BLaER1 treated with 17β-estradiol and CSF1 and Interleukin-3, amounts not matched to agents 10 nM and 100 nM (cell line): ENCODE measurements around the gene PM20D1.
"Not testable (repeated sequence)": the region's sequence is repeated elsewhere in the genome, so short reads cannot be mapped to it uniquely, and the experiment has no call there.

Experiments used
- H3K27ac ChIP-seq, 11 experiments: shearing (Covaris generic); formaldehyde crosslinking; 2 replicates each; pipeline ENCODE4 v1.8.1; 2022
- H3K27me3 ChIP-seq, 11 experiments: shearing (Covaris generic); formaldehyde crosslinking; 2 replicates each; pipeline ENCODE4 v1.8.1; 2022
- H3K36me3 ChIP-seq, 11 experiments: shearing (Covaris generic); formaldehyde crosslinking; 2 replicates each; pipeline ENCODE4 v1.8.1; 2022
- H3K4me1 ChIP-seq, 10 experiments: shearing (Covaris generic); formaldehyde crosslinking; 2 replicates each; pipeline ENCODE4 v1.8.1; 2022
- H3K4me2 ChIP-seq, 11 experiments: shearing (Covaris generic); formaldehyde crosslinking; 2 replicates each; pipeline ENCODE4 v1.8.1; 2022
- H3K4me3 ChIP-seq, 10 experiments: shearing (Covaris generic); formaldehyde crosslinking; 2 replicates each; pipeline ENCODE4 v1.8.1; 2022
- H3K9ac ChIP-seq, 11 experiments: shearing (Covaris generic); formaldehyde crosslinking; 2 replicates each; pipeline ENCODE4 v1.8.1; 2022
- H3K9me3 ChIP-seq, 11 experiments: shearing (Covaris generic); formaldehyde crosslinking; replicated peaks in 1 of 11; 2 replicates each; pipeline ENCODE4 v1.8.1; 2022
- H4K20me1 ChIP-seq, 11 experiments: shearing (Covaris generic); formaldehyde crosslinking; 2 replicates each; pipeline ENCODE4 v1.8.1; 2022
- Cebpa-rat ChIP-seq, 11 experiments: shearing (Covaris generic); IDR thresholded peaks; 2 replicates each; pipeline ENCODE4 v1.8.1; 2022

The PM20D1 gene

DNA sequence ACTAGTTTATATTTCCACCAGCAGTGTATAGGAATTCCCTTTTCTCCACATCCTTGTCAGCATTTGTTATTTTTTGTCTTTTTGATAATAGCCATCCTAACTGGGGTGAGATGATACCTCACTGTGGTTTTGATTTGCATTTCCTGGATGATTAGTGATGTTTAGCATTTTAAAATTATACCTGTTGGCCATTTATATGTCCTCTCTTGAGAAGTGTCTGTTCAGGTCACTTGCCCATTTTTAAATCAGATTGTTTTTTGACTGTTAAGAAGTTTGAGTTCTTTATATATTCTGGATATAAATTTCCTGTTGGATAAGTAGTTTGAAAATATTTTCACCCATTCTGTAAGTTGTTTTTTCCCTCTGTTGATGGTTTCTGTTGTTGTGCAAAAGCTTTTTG lies 31.0 kb upstream of the PM20D1 start:
- Histone ChIP-seq H3K4me3 (no peak overlapping the region), H3K27ac (no peak overlapping the region), H3K9ac (no peak overlapping the region), H3K27me3 (no peaks in the 10 kb centered on the region), H3K36me3 (peaks cover 0 to 7% (median 0%) of the 10 kb centered on the region in 11 experiments; a peak in 3 of 22 replicates), H3K4me1 (peaks cover 0 to 8% (median 0%) of the 10 kb centered on the region in 10 experiments; a peak in 3 of 20 replicates), H3K4me2 (no peak overlapping the region), H4K20me1 (no peaks in the 10 kb centered on the region), H3K9me3 (peaks cover 23 to 48% (median 37%) of the 10 kb centered on the region in 11 experiments)
- no peak for TF ChIP-seq Cebpa-rat (IDR thresholded peaks at IDR 0.05)

DNA sequence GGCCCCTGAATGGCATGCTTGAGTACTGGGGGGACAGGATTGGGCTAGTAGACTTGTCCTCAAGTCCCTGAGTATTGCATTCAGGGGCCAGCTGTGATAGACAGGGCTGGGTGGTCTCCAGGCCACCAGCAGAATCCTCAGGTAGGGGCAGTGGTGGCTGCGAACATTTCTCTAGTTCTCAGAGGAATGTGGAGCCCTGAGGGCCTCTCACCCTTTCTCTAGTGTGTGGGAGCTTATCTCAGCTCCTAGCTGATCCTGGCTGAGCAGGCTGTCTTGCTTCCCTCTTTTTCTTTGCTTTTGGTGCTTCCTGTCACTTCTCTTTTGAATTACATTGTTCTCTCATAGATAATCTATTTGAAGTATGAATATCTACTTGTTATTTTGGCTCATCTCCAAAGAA lies 30.0 kb upstream of the PM20D1 start:
- Histone ChIP-seq H3K9ac (no peak overlapping the region), H3K4me2 (no peak overlapping the region), H3K9me3 (peaks cover 20 to 46% (median 35%) of the 10 kb centered on the region in 11 experiments; a peak in 21 of 22 replicates), H3K27me3 (no peaks in the 10 kb centered on the region), H3K4me3 (no peak overlapping the region), H3K27ac (no peak overlapping the region), H4K20me1 (no peaks in the 10 kb centered on the region), H3K36me3 (peaks cover 0 to 7% (median 0%) of the 10 kb centered on the region in 11 experiments; a peak in 2 of 22 replicates), H3K4me1 (peaks cover 0 to 8% (median 0%) of the 10 kb centered on the region in 10 experiments; a peak in 3 of 20 replicates)
- TF ChIP-seq Cebpa-rat (IDR thresholded peaks at IDR 0.05) = no peak

DNA sequence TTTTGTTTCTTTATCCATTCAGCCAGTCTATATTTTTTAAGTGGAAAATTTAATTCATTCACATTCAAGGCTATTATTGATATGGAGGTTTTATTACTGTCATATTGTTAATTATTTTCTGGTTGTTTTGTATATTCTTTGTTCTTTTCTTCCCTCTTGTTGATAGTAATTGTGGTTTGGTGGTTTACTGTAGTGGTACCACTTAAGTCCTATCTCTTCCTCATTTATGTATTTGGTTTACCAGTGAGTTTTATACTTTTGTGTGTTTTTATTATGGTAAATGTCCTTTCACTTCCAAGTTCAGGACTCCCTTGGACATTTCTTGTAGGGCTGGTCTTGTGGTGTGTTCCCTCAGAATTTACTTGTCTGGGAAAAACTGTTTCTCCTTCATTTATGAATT lies 28.1 kb upstream of the PM20D1 start:
- no peak for TF ChIP-seq Cebpa-rat (IDR thresholded peaks at IDR 0.05)
- Histone ChIP-seq H3K9ac (no peak overlapping the region), H3K27me3 (no peaks in the 10 kb centered on the region), H3K4me3 (no peak overlapping the region), H4K20me1 (no peaks in the 10 kb centered on the region), H3K9me3 (peaks cover 26 to 54% (median 45%) of the 10 kb centered on the region in 11 experiments), H3K36me3 (peaks cover 0 to 7% (median 0%) of the 10 kb centered on the region in 11 experiments; a peak in 3 of 22 replicates), H3K4me2 (no peak overlapping the region), H3K4me1 (peaks cover 0 to 8% (median 0%) of the 10 kb centered on the region in 10 experiments; a peak in 3 of 20 replicates), H3K27ac (no peak overlapping the region)

DNA sequence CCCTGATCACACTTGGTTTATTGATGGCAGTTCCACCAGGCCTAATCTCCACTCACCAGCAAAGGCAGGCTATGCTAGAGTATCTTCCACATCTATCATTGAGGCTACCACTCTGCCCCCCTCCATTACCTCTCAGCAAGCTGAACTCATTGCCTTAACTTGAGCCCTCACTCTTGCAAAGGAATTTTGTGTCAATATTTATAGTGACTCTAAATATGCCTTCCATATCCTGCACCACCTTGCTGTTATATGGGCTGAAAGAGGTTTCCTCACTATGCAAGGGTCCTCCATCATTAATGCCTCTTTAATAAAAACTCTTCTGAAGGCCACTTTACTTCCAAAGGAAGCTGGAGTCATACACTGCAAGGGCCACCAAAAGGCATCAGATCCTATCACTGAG lies 23.2 kb upstream of the PM20D1 start:
- not testable (repeated sequence) for H3K27ac ChIP-seq, H3K36me3 ChIP-seq, H4K20me1 ChIP-seq, H3K4me2 ChIP-seq, H3K27me3 ChIP-seq, H3K4me3 ChIP-seq, H3K4me1 ChIP-seq, H3K9ac ChIP-seq
- peaks cover 16 to 38% (median 24%) of the 10 kb centered on the region in 11 experiments for H3K9me3 ChIP-seq

DNA sequence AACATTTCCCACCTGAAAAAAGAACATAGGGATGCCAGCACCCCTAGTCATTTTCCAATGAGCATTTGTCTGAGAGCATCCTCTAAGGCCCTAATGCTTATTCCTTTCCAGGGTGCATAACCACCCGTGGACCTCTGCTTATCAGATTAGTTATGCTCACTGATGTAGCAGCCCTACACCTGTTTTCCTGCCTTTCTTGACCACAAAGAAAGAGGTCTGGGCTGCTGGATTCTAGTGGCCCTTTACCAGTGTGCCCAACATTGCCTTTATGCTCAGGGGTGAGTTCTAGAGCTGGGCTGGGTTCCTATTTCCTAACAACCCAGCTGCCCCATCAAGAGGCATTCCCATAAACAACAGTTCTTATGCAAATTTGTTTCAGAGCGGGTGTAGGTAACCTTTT lies 20.3 kb upstream of the PM20D1 start:
- no peaks in the 10 kb centered on the region for H4K20me1 ChIP-seq
- no peaks in the 10 kb centered on the region for H3K4me1 ChIP-seq
- H3K9ac ChIP-seq = no peak overlapping the region
- peaks cover 0 to 9% (median 0%) of the 10 kb centered on the region in 11 experiments; a peak in 2 of 22 replicates for H3K36me3 ChIP-seq
- H3K4me3 ChIP-seq = no peak overlapping the region
- H3K27ac ChIP-seq = no peak overlapping the region
- peaks cover 15 to 38% (median 19%) of the 10 kb centered on the region in 11 experiments for H3K9me3 ChIP-seq
- TF ChIP-seq Cebpa-rat (IDR thresholded peaks at IDR 0.05) = no peak
- H3K27me3 ChIP-seq = no peaks in the 10 kb centered on the region
- no peak overlapping the region for H3K4me2 ChIP-seq

DNA sequence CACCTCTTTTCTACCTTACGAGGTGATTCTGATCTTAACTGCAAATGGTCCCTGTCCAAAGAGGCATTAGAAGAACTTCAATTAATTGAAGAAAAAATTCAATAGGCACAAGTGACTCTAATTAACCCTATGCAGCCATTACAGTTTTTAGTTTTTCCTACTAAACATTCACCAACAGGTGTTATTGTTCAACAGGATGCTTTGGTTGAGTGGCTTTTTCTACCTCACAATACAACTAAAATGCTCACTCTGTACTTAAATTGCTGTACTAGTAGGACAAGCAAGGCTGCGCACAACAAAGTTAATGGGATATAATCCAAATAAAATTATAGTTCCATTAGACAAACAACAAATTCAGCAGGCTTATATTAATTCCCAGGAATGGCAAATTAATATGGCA lies 11.6 kb upstream of the PM20D1 start:
- Histone ChIP-seq H3K4me1 (peaks cover 0 to 25% (median 13%) of the 10 kb centered on the region in 10 experiments; a peak in 13 of 20 replicates), H3K4me2 (no peak overlapping the region), H3K27ac (no peak overlapping the region), H4K20me1 (no peaks in the 10 kb centered on the region), H3K4me3 (no peak overlapping the region), H3K9me3 (peaks cover 43 to 57% (median 51%) of the 10 kb centered on the region in 11 experiments), H3K9ac (no peak overlapping the region), H3K27me3 (no peaks in the 10 kb centered on the region), H3K36me3 (peaks cover 0 to 27% (median 23%) of the 10 kb centered on the region in 11 experiments; a peak in 17 of 22 replicates)
- no peak for TF ChIP-seq Cebpa-rat (IDR thresholded peaks at IDR 0.05)

DNA sequence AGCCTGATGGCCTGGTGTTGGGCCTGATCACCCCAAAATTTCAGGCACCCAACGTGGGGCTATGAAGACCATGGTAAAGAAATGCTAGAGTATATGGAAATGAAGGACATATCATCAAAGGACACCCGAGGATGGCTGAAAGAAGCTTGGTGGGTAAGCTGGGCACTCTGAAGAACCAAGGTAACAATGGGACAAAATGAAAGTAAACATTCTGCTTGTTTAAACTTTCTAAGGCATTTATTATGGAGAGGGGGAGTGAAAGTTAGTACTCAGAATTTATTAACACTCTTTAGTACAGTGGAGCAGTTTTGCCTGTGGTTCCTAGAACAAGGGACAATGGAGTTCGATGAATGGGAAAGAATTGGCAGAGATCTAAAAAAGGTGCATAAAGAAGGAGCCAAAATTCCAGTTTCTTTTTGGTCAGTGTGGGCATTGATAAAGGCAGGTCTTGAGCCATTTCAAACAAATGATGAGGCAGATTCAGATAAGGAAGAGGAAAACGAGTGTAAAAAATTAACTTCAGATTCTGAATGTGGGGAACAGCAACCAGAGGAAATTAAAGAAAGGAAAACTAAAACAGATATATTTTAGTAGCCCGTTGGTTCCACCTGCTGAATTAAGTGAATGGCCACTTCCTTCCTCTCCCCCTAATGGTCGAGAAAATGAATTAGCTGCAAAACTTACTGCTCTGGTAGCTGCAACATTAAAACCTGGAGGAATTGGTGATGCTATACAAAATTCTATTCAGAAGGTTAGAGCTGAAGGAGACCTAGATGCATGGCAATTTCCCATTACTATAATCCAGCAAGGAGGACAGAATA lies 8.4 kb upstream of the PM20D1 start:
- H3K36me3 ChIP-seq = peaks cover 0 to 27% (median 23%) of the 10 kb centered on the region in 11 experiments; a peak in 17 of 22 replicates

DNA sequence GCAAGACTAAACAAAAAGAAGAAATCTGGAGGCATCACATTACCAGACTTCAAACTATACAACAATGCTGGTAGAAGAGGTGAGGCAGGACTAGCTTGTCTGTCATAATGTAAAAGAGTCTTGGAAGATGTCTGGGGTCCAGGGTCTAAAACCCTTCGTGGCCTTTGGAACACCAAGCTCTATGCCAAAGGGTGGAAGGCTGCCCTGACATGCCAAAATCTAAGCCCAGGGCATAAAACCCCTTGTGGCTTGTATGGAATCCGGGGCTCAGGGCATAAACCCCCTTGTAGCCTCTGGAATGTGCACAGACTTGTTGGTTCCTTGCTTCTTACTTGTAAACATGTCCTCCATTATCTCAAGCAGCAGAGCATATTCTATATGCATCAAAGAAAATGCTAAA lies 7.6 kb upstream of the PM20D1 start:
- not testable (repeated sequence) for H3K27ac ChIP-seq, H3K27me3 ChIP-seq, H3K4me3 ChIP-seq, H3K9ac ChIP-seq, H4K20me1 ChIP-seq
- Histone ChIP-seq H3K36me3 (peaks cover 0 to 28% (median 21%) of the 10 kb centered on the region in 11 experiments; a peak in 17 of 22 replicates), H3K9me3 (peaks cover 57 to 77% (median 64%) of the 10 kb centered on the region in 11 experiments), H3K4me2 (peak overlapping the region in 7 of 11 experiments; percentile 29 to 68 (median 53); a peak in 11 of 22 replicates), H3K4me1 (peaks cover 0 to 25% (median 13%) of the 10 kb centered on the region in 10 experiments; a peak in 13 of 20 replicates)

More for the DNA sequence above, 8.4 kb upstream of the PM20D1 start:
- no peak for TF ChIP-seq Cebpa-rat (IDR thresholded peaks at IDR 0.05)
- H3K4me2 ChIP-seq = peak overlapping the region in 10 of 11 experiments; percentile 1 to 68 (median 46); a peak in 15 of 22 replicates
- no peak overlapping the region for H3K4me3 ChIP-seq
- H3K27ac ChIP-seq = no peak overlapping the region
- peaks cover 53 to 73% (median 64%) of the 10 kb centered on the region in 11 experiments for H3K9me3 ChIP-seq
- peaks cover 0 to 25% (median 13%) of the 10 kb centered on the region in 10 experiments; a peak in 13 of 20 replicates for H3K4me1 ChIP-seq
- H3K9ac ChIP-seq = no peak overlapping the region
- H3K27me3 ChIP-seq = no peaks in the 10 kb centered on the region
- no peaks in the 10 kb centered on the region for H4K20me1 ChIP-seq

DNA sequence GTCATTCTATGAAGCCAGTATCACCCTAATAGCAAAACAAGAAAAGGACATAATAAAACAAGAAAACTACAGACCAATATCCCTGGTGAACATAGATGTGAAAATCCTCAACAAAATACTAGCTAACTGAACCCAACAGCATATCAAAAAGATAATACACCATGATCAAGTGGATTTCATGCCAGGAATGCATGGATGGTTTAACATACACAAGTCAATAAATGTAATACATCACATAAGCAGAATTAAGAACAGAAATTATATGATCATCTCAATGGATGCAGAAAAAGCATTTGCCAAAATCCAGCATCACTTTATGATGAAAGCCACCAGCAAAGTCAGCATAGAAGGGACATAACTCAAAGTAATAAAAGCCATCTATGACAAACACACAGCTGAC lies 6.5 kb upstream of the PM20D1 start:
- Histone ChIP-seq H3K4me2 (no peak overlapping the region), H3K27me3 (no peaks in the 10 kb centered on the region), H3K9ac (no peak overlapping the region), H3K36me3 (peaks cover 0 to 18% (median 11%) of the 10 kb centered on the region in 11 experiments; a peak in 14 of 22 replicates), H3K9me3 (peaks cover 51 to 71% (median 58%) of the 10 kb centered on the region in 11 experiments), H3K4me1 (peaks cover 0 to 25% (median 13%) of the 10 kb centered on the region in 10 experiments; a peak in 13 of 20 replicates), H3K4me3 (no peak overlapping the region), H4K20me1 (no peaks in the 10 kb centered on the region), H3K27ac (no peak overlapping the region)
- TF ChIP-seq Cebpa-rat (IDR thresholded peaks at IDR 0.05) = no peak
